Ovary (tissue), 9 donors: ENCODE data around the gene FUOM. TPM values are rescaled to one million over a fixed set of nuclear protein-coding genes. Genes with fewer than 3 reads are reported as not detected.

Experiments used
- DNase-seq, 5 donors: peaks; one replicate each; pipeline ENCODE4 v3.0.0-alpha.2; 2019 to 2020
- H3K27ac ChIP-seq, 2 donors: fragments of 200-600 bp; one replicate each; pipeline versions ENCODE4 v1.5.1 to v1.8.0; 2019 to 2022
- H3K27me3 ChIP-seq: fragments of 200-600 bp; one replicate; pipeline ENCODE4 v1.8.0; 2022
- H3K36me3 ChIP-seq: fragments of 200-600 bp; sonication (generic); one replicate; pipeline ENCODE4 v1.5.1; 2019
- H3K4me1 ChIP-seq: one replicate; pipeline ENCODE4 v1.8.1; 2013; ENCODE audit warnings: mild to moderate bottlenecking, moderate library complexity; ENCODE audit not compliant: insufficient read depth
- H3K4me3 ChIP-seq: fragments of 200-600 bp; sonication (generic); one replicate; pipeline ENCODE4 v1.5.1; 2017
- H3K9me3 ChIP-seq, 2 donors: fragments of 200-600 bp in 1 of 2; sonication (generic) in 1 of 2; one replicate each; pipeline versions ENCODE4 v1.5.1 to v1.8.1; 2013 to 2019; ENCODE audit warnings: mild to moderate bottlenecking in 1 of 2, moderate library complexity in 1 of 2
- EP300 ChIP-seq: sonication (generic); formaldehyde crosslinking; IDR thresholded peaks from one replicate; pipeline ENCODE4 v1.6.1; 2017; ENCODE audit warnings: antibody characterized with exemption
- POLR2A ChIP-seq: fragments of 450-650 bp; IDR thresholded peaks from one replicate; pipeline ENCODE4 v1.6.1; 2017; ENCODE audit warnings: antibody characterized with exemption, mild to moderate bottlenecking, moderate library complexity
- WGBS, 3 donors: extraction: QIAGEN DNeasy Blood & Tissue Kit in 1 of 3; methylation state at CpG; one replicate each; pipeline versions ENCODE4 v1.1.5 to v1.1.7; 2013 to 2017; 5-methylcytosine and 5-hydroxymethylcytosine counted together
- intact Hi-C, 4 donors: fragments of 100-400 bp; cut with DNase I; formaldehyde crosslinking; loops; one replicate each; pipeline versions ENCODE4 v1.11.0 to v1.15.1; 2022 to 2023
- polyA plus RNA-seq, 2 donors: library from polyadenylated mRNA; stranded (reverse); fragments of 200-250 nt in 1 of 2; fragments of 350-450 nt in 1 of 2; fragmentation: Illumina TruSeq in 1 of 2; extraction: RNeasy Lipid Tissue Mini Kit (QIAGEN cat#74804) in 1 of 2; gene quantifications; one replicate each; pipeline ENCODE4 v1.2.3, GENCODE V29; 2013 to 2014
- total RNA-seq, 7 donors: library from RNA; depleted of rRNA in 2 of 7; stranded (reverse); fragments of >200 nt in 2 of 7; fragmentation: NEBNext Ultra II Directional in 3 of 7; extraction: Animal tissue kit (Norgen Biotek cat#: 25700) in 3 of 7; gene quantifications; one replicate each; pipeline versions ENCODE4 v1.1.0 to v1.2.4, GENCODE V29; 2016 to 2023
- TF ChIP-seq, protein P1 (sequence below), 3 donors: fragments of 450-650 bp in 2 of 3; fragments of 200-600 bp in 1 of 3; IDR thresholded peaks; one replicate each; pipeline versions ENCODE4 v1.5.1 to v1.8.0; 2016 to 2022; ENCODE audit warnings: antibody characterized with exemption in 3 of 3, mild to moderate bottlenecking in 1 of 3
- donor health status: DM: no; HTN: no; CAD: no; lungs with moderate emphysema.
- donor health status: DM: no; HTN: no; CAD: no.
- donor health status: Bipolar disorder and iron deficiency.
- donor health status: DM: yes; HTN: yes; CAD: no.
- donor health status: DM: no; HTN: no; CAD: no.
- donor health status: DM: yes; HTN: yes; CAD: no.

FUOM gene
- total and polyA plus RNA-seq, 9 donors: 1.2 to 26.3 (median 14.8) TPM

DNA sequence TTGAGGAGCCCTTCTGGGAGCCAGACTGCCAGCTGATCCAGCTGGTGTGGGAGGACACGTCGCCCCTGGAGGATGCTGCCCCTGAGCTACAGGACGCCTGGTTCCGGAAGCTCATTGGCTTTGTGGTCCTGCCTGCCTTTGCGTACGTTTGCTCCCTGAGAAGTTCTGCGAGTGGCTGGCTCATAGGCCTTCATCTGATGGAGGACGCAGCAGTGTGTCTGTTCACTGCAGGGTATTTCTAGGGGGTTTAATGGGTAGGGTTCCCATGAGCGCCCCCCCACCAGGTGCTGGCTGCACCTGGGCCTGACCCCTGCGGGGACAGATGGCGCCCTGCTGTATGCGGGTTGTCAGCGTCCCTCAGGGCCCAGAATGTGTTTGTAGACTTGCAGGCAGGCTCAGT, 26.3 kb upstream of the FUOM start:
- intact Hi-C loops: no loop called here
- WGBS, 3 donors: 86 to 93% (median 87%) methylated on average over 13 of the region's 13 CpGs
- TF ChIP-seq, protein P1, sequence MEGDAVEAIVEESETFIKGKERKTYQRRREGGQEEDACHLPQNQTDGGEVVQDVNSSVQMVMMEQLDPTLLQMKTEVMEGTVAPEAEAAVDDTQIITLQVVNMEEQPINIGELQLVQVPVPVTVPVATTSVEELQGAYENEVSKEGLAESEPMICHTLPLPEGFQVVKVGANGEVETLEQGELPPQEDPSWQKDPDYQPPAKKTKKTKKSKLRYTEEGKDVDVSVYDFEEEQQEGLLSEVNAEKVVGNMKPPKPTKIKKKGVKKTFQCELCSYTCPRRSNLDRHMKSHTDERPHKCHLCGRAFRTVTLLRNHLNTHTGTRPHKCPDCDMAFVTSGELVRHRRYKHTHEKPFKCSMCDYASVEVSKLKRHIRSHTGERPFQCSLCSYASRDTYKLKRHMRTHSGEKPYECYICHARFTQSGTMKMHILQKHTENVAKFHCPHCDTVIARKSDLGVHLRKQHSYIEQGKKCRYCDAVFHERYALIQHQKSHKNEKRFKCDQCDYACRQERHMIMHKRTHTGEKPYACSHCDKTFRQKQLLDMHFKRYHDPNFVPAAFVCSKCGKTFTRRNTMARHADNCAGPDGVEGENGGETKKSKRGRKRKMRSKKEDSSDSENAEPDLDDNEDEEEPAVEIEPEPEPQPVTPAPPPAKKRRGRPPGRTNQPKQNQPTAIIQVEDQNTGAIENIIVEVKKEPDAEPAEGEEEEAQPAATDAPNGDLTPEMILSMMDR (IDR thresholded peaks at IDR 0.05): no peak
- Histone ChIP-seq H3K4me1 (peaks cover 4% of the 10 kb centered on the region), H3K9me3 (no peaks in the 10 kb centered on the region), H3K36me3 (no peaks in the 10 kb centered on the region), H3K27ac (no peak overlapping the region), H3K4me3 (no peak overlapping the region), H3K27me3 (no peaks in the 10 kb centered on the region)
- peak in 2 of 5 donors; percentile 8 to 17 for DNase-seq

DNA sequence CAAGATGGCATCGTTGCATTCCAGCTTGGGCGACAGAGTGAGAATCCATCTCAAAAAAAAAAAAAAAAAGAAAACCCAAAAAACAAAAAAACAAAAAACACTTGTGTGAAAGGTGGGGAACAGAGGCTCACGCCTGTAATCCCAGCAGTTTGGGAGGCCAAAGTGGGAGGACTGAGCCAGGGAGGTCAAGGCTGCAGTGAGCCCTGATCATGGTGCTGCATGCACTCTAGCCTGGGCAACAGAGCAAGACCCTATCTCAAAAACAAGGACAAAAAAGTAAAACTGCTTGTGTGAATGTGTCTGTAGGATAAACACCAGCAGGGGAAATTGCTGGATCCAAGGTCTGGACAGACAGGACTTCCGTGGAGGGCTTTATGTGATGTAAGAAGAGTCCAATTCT, 25.7 kb upstream of the FUOM start:
- Histone ChIP-seq H3K9me3 (no peaks in the 10 kb centered on the region), H3K4me1 (peaks cover 4% of the 10 kb centered on the region), H3K4me3 (no peak overlapping the region), H3K27ac (no peak overlapping the region), H3K36me3 (no peaks in the 10 kb centered on the region), H3K27me3 (no peaks in the 10 kb centered on the region)
- TF ChIP-seq EP300 (no peak), POLR2A (no peak)
- TF ChIP-seq, protein P1 (IDR thresholded peaks at IDR 0.05): no peak
- peak in 1 of 5 donors; percentile 9 for DNase-seq
- intact Hi-C loops: no loop called here
- 82 to 91% (median 85%) methylated on average over 4 of the region's 4 CpGs for WGBS, 3 donors

DNA sequence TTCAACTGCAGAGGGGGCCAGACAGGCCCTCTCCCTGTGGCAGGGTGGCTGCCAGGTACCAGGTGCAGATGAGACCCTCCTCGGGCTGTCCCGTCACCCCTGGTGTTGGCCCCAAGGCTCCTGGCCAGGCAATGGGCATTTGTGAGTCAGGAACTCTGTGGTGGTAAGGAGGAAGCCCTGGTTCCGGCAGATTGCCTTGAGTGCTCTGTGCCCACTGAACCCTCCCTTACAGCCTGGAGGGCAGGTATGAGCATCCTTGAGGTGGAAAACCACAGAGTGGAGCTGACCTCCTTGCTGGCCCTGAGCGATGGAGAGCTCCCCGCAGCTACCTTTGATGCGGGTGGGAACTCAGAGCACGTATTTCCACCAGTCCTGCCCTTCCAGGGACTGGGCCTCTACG, 23.2 kb upstream of the FUOM start:
- Histone ChIP-seq H3K9me3 (no peaks in the 10 kb centered on the region), H3K4me3 (no peak overlapping the region), H3K27ac (no peak overlapping the region), H3K27me3 (no peaks in the 10 kb centered on the region), H3K36me3 (no peaks in the 10 kb centered on the region), H3K4me1 (peaks cover 5% of the 10 kb centered on the region)
- WGBS, 3 donors: 87 to 97% (median 96%) methylated on average over 8 of the region's 8 CpGs
- intact Hi-C loops: no loop called here
- TF ChIP-seq, protein P1 (IDR thresholded peaks at IDR 0.05): no peak
- TF ChIP-seq POLR2A (no peak), EP300 (no peak)
- no peak for DNase-seq

DNA sequence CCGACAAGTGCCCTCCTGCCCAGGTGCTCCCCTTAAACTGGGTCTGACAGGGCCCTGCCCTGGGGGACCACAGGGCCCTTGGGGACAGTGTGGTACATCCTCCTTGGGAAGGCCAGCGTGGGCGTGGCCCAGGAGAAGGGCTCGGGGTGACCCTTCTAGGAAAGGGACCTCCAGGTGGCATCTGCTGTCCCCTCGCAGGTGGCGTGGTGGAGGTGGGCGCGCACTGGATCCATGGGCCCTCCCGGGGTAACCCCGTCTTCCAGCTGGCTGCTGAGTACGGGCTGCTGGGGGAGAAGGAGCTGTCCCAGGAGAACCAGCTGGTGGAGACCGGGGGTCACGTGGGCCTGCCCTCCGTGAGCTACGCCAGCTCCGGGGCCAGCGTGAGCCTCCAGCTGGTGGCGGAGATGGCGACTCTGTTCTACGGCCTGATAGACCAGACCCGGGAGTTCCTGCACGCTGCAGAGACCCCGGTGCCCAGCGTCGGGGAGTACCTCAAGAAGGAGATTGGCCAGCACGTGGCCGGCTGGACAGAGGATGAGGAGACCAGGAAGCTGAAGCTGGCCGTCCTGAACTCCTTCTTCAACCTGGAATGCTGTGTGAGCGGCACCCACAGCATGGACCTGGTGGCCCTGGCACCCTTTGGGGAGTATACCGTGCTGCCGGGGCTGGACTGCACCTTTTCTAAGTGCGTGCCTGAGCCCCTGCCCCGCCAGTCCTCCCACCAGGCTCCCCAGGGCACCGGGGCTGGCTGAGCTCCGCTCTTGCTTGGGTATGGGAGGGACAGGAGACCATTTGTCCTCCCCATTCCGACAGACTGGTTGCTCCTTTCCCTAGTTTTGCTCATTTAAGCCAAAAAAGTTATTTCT, 22.2 kb upstream of the FUOM start:
- DNase-seq: no peak
- H3K4me1 ChIP-seq: peaks cover 5% of the 10 kb centered on the region
- TF ChIP-seq, protein P1 (IDR thresholded peaks at IDR 0.05): no peak
- TF ChIP-seq EP300: no peak
- no peak for TF ChIP-seq POLR2A
- H3K27me3 ChIP-seq: no peaks in the 10 kb centered on the region
- no peaks in the 10 kb centered on the region for H3K36me3 ChIP-seq
- WGBS, 3 donors: 87 to 91% (median 90%) methylated on average over 34 to 36 of the region's 36 CpGs
- intact Hi-C loops: loop anchor here in 1 of 4 donors (5.0 kb wide), 1 partner anchor 73 kb away; the partner anchor contains the start of genes TUBGCP2 and ZNF511
- peak overlapping the region in 1 of 2 donors; percentile 57 for H3K27ac ChIP-seq
- peak overlapping the region; percentile 79 for H3K4me3 ChIP-seq
- H3K9me3 ChIP-seq: no peaks in the 10 kb centered on the region
